Transverse colon (tissue), 4 donors: ENCODE data around the gene GTF3C5.

ENCODE experiments used
- CTCF ChIP-seq, 5 experiments: fragments of 200-600 bp in 3 of 5; fragments of 450-650 bp in 2 of 5; sonication (generic) in 3 of 5; IDR thresholded peaks; 1 replicate in 2 of 5; 2 replicates in 3 of 5; pipeline ENCODE4 v1.5.1; 2016 to 2017; ENCODE audit warnings: antibody characterized with exemption in 5 of 5, inconsistent platforms in 3 of 5, mild to moderate bottlenecking in 2 of 5, moderate library complexity in 1 of 5
- EP300 ChIP-seq: sonication (generic); formaldehyde crosslinking; IDR thresholded peaks from one replicate; pipeline ENCODE4 v1.6.1; 2017; ENCODE audit warnings: antibody characterized with exemption, low read depth
- POLR2A ChIP-seq: fragments of 450-650 bp; IDR thresholded peaks from one replicate; pipeline ENCODE4 v1.6.1; 2016; ENCODE audit warnings: antibody characterized with exemption, mild to moderate bottlenecking, moderate library complexity
- POLR2AphosphoS5 ChIP-seq, 3 donors: sonication (generic); formaldehyde crosslinking; IDR thresholded peaks; one replicate each; pipeline ENCODE4 v1.6.1; 2016; ENCODE audit warnings: antibody characterized with exemption in 3 of 3

- TF ChIP-seq POLR2AphosphoS5 (IDR thresholded peaks at IDR 0.05): no peak
- no peak for TF ChIP-seq CTCF (IDR thresholded peaks at IDR 0.05)
- TF ChIP-seq EP300: no peak
- TF ChIP-seq POLR2A: no peak
Measured at GRCh38 chr9:133049043-133049442, 18.2 kb downstream of the GTF3C5 start.
